PC-9 (cell line): ENCODE measurements around the gene RPS2. TPM values are rescaled to one million over a fixed set of nuclear protein-coding genes. Genes with fewer than 3 reads are reported as not detected.

Experiments
- BruUV-seq: library from RNA; stranded (reverse); fragments of 400-500 nt; replicated peaks from 2 replicates; lab custom pipeline; 2021; lab: Mats Ljungman, UMichigan
- CTCF ChIA-PET: fragments of 300-600 bp; sonication (Branson Sonifier 250); formaldehyde crosslinking; loops from one replicate; lab custom pipeline; 2022; ENCODE audit warnings: antibody characterized with exemption; lab: Charles Lee
- POLR2A ChIA-PET: fragments of 300-600 bp; sonication (Branson Sonifier 250); formaldehyde crosslinking; loops from one replicate; lab custom pipeline; 2022; ENCODE audit warnings: antibody characterized with exemption; ENCODE audit not compliant: unreplicated experiment; lab: Charles Lee
- DNase-seq, 2 experiments: peaks; one replicate each; pipeline versions ENCODE4 v3.0.0 to v3.0.0-alpha.2; 2015 to 2022; ENCODE audit warnings: mixed read lengths in 1 of 2
- H2AFZ ChIP-seq: fragments of 200-600 bp; sonication (generic); 2 replicates; pipeline ENCODE4 v1.8.1; 2017; ENCODE audit warnings: antibody characterized with exemption
- H3F3A ChIP-seq: fragments of 200-600 bp; sonication (generic); 2 replicates; pipeline ENCODE4 v1.8.1; 2017; ENCODE audit warnings: antibody characterized with exemption, mild to moderate bottlenecking, low read depth; ENCODE audit not compliant: insufficient read depth
- H3K27ac ChIP-seq: fragments of 200-600 bp; sonication (generic); 2 replicates; pipeline ENCODE4 v1.6.1; 2016; ENCODE audit warnings: mixed run types
- H3K27me3 ChIP-seq: fragments of 200-600 bp; sonication (generic); 2 replicates; pipeline ENCODE4 v1.6.1; 2016; ENCODE audit warnings: low read depth, mixed run types; ENCODE audit not compliant: insufficient read depth
- H3K36me3 ChIP-seq: fragments of 200-600 bp; sonication (generic); 2 replicates; pipeline ENCODE4 v1.6.1; 2016; ENCODE audit warnings: low read depth, mixed run types
- H3K4me1 ChIP-seq: fragments of 200-600 bp; sonication (generic); replicated peaks from 2 replicates; pipeline ENCODE4 v1.6.1; 2016; ENCODE audit warnings: mixed run types; ENCODE audit not compliant: insufficient read depth
- H3K4me2 ChIP-seq: fragments of 200-600 bp; sonication (generic); 2 replicates; pipeline ENCODE4 v1.6.1; 2017; ENCODE audit warnings: mixed run types
- H3K4me3 ChIP-seq: fragments of 200-600 bp; sonication (generic); 2 replicates; pipeline ENCODE4 v1.6.1; 2016; ENCODE audit warnings: mixed run types
- H3K79me2 ChIP-seq: fragments of 200-600 bp; sonication (generic); 2 replicates; pipeline ENCODE4 v1.6.1; 2017; ENCODE audit warnings: low read depth, mixed run types
- H3K9me2 ChIP-seq: fragments of 200-600 bp; sonication (generic); 2 replicates; pipeline ENCODE4 v1.8.1; 2017; ENCODE audit warnings: mild to moderate bottlenecking; ENCODE audit not compliant: insufficient read depth
- H3K9me3 ChIP-seq: fragments of 200-600 bp; sonication (generic); 2 replicates; pipeline ENCODE4 v1.8.1; 2016; ENCODE audit warnings: low read depth; ENCODE audit not compliant: insufficient read depth
- H4K20me1 ChIP-seq: fragments of 200-600 bp; sonication (generic); 2 replicates; pipeline ENCODE4 v1.8.1; 2017; ENCODE audit not compliant: insufficient read depth
- EZH2 ChIP-seq: fragments of 200-600 bp; sonication (generic); IDR thresholded peaks from 2 replicates; pipeline ENCODE4 v1.8.0; 2017; ENCODE audit warnings: antibody characterized with exemption, low read depth
- intact Hi-C: fragments of 100-400 bp; cut with micrococcal nuclease; formaldehyde crosslinking; loops from one replicate; pipeline ENCODE4 v1.10.0; 2022; ENCODE audit not compliant: unreplicated experiment
- total RNA-seq: library from RNA; stranded (reverse); gene quantifications from 2 replicates; pipeline ENCODE4 v1.2.3, GENCODE V29; 2021
- TF ChIP-seq, protein P1 (sequence below): fragments of 200-600 bp; sonication (generic); conservative IDR thresholded peaks from 2 replicates; pipeline ENCODE4 v1.6.1; 2017; ENCODE audit warnings: mixed run types, antibody characterized with exemption, mild to moderate bottlenecking, moderate library complexity

Gene RPS2
- total RNA-seq, 1 experiment from 2014 or later = 3,808 TPM

DNA sequence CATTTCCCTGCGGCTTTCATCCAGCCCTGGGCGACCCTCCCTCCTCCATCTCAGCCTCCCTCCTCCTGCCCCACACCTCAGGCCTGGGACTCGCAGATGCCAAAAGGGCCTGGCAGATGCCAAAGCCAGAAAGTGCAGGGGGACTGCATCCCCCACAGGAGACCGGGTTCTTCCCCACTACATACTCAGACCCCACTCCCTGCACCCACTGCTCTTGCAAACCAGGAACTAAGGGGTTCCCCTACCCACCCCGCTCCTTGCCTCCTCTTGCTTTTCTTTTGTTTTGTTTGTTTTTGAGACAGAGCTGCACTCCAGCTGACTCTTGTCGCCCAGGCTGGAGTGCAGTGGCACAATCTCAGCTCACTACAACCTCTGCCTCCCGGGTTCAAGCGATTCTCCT lies 49.6 kb downstream of the RPS2 start:
- H3K27me3 ChIP-seq = peaks cover 15% of the 10 kb centered on the region; the same call in 1 of the 2 replicates
- intact Hi-C loops = loop anchor here (5.0 kb wide), 1 partner anchor 43 kb away; the partner anchor contains the start of gene MEIOB
- no peak for DNase-seq

DNA sequence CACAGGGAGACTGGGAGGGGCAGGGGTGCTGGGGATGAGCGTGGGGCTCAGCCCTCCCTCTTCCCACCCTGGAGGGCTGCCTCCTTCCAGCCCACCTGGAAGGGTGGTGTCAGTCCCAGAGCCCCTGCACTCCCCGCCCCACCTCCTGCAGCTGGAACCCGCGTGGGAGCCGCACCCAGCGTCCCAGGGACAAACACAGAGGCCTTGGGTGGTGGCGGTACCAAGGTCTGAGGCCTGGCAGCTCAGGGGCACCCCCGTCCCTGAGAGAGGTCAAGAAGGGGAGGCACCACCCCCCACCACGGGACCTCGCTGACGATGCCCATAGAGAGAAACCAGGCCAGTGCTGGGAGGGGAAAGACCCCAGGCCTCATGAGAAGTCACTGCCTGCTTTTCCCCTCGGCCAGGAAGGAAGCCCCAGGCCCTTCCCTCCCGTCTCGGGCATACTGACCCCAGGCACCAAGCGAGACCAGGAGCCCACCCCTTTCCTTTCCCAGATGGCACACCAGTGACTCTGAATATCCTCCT lies 50.5 kb downstream of the RPS2 start:
- H3K9me3 ChIP-seq = no peaks in the 10 kb centered on the region
- no peak for DNase-seq
- peaks cover 7% of the 10 kb centered on the region; the same call in 1 of the 2 replicates for H3K27me3 ChIP-seq
- no peaks in the 10 kb centered on the region for H3K9me2 ChIP-seq
- H3F3A ChIP-seq = peaks cover 3% of the 10 kb centered on the region; the same call in 1 of the 2 replicates
- BruUV-seq = no TSS peak
- no peak overlapping the region for H3K4me2 ChIP-seq
- intact Hi-C loops = loop anchor here (5.0 kb wide), 1 partner anchor 42 kb away; the partner anchor contains the start of gene MEIOB
- H4K20me1 ChIP-seq = no peaks in the 10 kb centered on the region
- H3K27ac ChIP-seq = no peak overlapping the region
- H3K4me3 ChIP-seq = no peak overlapping the region
- no peaks in the 10 kb centered on the region for H3K36me3 ChIP-seq
- TF ChIP-seq, protein P1, sequence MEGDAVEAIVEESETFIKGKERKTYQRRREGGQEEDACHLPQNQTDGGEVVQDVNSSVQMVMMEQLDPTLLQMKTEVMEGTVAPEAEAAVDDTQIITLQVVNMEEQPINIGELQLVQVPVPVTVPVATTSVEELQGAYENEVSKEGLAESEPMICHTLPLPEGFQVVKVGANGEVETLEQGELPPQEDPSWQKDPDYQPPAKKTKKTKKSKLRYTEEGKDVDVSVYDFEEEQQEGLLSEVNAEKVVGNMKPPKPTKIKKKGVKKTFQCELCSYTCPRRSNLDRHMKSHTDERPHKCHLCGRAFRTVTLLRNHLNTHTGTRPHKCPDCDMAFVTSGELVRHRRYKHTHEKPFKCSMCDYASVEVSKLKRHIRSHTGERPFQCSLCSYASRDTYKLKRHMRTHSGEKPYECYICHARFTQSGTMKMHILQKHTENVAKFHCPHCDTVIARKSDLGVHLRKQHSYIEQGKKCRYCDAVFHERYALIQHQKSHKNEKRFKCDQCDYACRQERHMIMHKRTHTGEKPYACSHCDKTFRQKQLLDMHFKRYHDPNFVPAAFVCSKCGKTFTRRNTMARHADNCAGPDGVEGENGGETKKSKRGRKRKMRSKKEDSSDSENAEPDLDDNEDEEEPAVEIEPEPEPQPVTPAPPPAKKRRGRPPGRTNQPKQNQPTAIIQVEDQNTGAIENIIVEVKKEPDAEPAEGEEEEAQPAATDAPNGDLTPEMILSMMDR = no peak
- TF ChIP-seq EZH2 = no peak
- no peaks in the 10 kb centered on the region for H3K79me2 ChIP-seq
- H2AFZ ChIP-seq = no peak overlapping the region
- H3K4me1 ChIP-seq = peaks cover 34% of the 10 kb centered on the region
- CTCF ChIA-PET = no interaction called here
- POLR2A ChIA-PET = interaction anchor here (0.6 kb wide), 1 partner anchor 27 kb away, joined by 4 read pairs; no protein-coding TSS in a partner anchor

More for the DNA sequence above, 49.6 kb downstream of the RPS2 start:
- H3K9me3 ChIP-seq = no peaks in the 10 kb centered on the region
- H3K4me1 ChIP-seq = peaks cover 25% of the 10 kb centered on the region
- no TSS peak for BruUV-seq
- no peaks in the 10 kb centered on the region for H3K9me2 ChIP-seq
- H3K4me2 ChIP-seq = no peak overlapping the region
- no peak overlapping the region for H2AFZ ChIP-seq
- no peaks in the 10 kb centered on the region for H3K79me2 ChIP-seq
- H3K36me3 ChIP-seq = no peaks in the 10 kb centered on the region
- TF ChIP-seq EZH2 = no peak
- TF ChIP-seq, protein P1 = no peak
- CTCF ChIA-PET = no interaction called here
- no peak overlapping the region for H3K4me3 ChIP-seq
- no peak overlapping the region for H3K27ac ChIP-seq
- H3F3A ChIP-seq = no peaks in the 10 kb centered on the region
- no peaks in the 10 kb centered on the region for H4K20me1 ChIP-seq
- POLR2A ChIA-PET = interaction anchor here (0.6 kb wide), 1 partner anchor 26 kb away, joined by 4 read pairs; no protein-coding TSS in a partner anchor

DNA sequence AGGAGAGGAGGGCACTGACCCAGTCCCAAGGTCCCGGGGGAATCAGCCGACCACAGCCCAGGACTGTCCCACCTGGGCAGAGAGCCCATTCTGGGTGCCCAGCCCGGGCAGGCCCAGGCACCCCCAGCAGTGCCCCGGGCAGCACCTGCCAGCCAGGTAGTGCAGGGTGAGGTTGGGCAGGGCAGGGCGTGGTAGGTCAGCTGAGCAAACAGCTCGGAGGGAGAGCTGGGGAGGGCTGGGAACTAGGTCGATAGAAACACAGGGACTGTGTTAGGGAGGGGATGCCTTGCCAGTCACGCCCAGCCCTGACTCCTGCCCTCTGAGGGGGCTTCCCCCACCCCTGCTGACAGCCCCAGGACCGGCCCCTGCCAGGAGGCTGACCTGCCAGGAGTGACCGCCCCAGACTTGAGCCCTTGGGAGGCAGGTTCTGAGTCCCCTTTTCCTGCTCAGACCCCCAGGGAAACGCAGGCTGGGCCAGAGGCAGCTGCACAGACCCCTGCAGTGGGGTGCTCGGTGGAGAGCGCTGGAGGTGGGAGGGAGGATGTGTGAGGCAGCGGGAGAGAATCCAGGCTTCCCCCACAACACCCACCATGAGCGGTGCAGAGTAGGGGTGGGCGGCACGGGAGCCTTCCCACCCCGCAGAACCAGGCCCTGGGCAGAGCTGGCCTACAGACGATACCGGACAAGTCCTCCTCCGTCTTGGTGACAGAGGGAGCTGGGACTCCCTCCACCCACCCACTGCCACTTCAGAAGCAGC lies 51.1 kb downstream of the RPS2 start:
- 0 out of 2 replicates have a peak, but pooled peaks cover 5% of the 10 kb centered on the region for H3K27me3 ChIP-seq

More for the DNA sequence above, 51.1 kb downstream of the RPS2 start:
- Histone ChIP-seq H2AFZ (no peak overlapping the region), H4K20me1 (no peaks in the 10 kb centered on the region), H3K4me3 (no peak overlapping the region), H3K4me1 (peaks cover 34% of the 10 kb centered on the region), H3F3A (peaks cover 3% of the 10 kb centered on the region; the same call in 1 of the 2 replicates), H3K9me2 (no peaks in the 10 kb centered on the region), H3K4me2 (peak overlapping the region; percentile 34), H3K79me2 (no peaks in the 10 kb centered on the region), H3K9me3 (no peaks in the 10 kb centered on the region), H3K27ac (no peak overlapping the region), H3K36me3 (no peaks in the 10 kb centered on the region)
- ChIA-PET POLR2A (interaction anchor here (0.6 kb wide), 1 partner anchor 12 kb away, joined by 4 read pairs; no protein-coding TSS in a partner anchor), CTCF (no interaction called here)
- intact Hi-C loops = loop anchor here (5.0 kb wide), 1 partner anchor 41 kb away; the partner anchor contains the start of gene MEIOB
- TF ChIP-seq, protein P1 = no peak
- no peak for TF ChIP-seq EZH2
- DNase-seq = peak; percentile 72 to 80
- BruUV-seq = no TSS peak
